22Rv1 (cell line): ENCODE results near the gene NOS1AP.

ENCODE experiments used
- H3K27ac ChIP-seq: fragments of 450-650 bp; 2 replicates; pipeline ENCODE4 v1.5.1; 2017
- CTCF ChIP-seq: fragments of 450-650 bp; IDR thresholded peaks from 2 replicates; pipeline ENCODE4 v1.5.1; 2017; ENCODE audit warnings: mild to moderate bottlenecking
- ZFX ChIP-seq: fragments of 450-650 bp; IDR thresholded peaks from 2 replicates; pipeline ENCODE4 v1.6.1; 2017; ENCODE audit warnings: antibody characterized with exemption, borderline replicate concordance

The NOS1AP gene

GRCh38 chr1:162218546-162218945 lies 149.1 kb downstream of the NOS1AP start:
- H3K27ac ChIP-seq, result no peak overlapping the region
- TF ChIP-seq ZFX (no peak), CTCF (no peak)

- H3K27ac ChIP-seq, result no peak overlapping the region
These were observed 149.5 kb downstream of the NOS1AP start for GRCh38 chr1:162218975-162219374.

GRCh38 chr1:162219461-162219860 lies 150.0 kb downstream of the NOS1AP start:
- TF ChIP-seq ZFX, result no peak
- TF ChIP-seq CTCF, result no peak
- H3K27ac ChIP-seq, result no peak overlapping the region

More at GRCh38 chr1:162218975-162219374, 149.5 kb downstream of the NOS1AP start:
- no peak for TF ChIP-seq ZFX
- TF ChIP-seq CTCF, result no peak

GRCh38 chr1:162220009-162220539 lies 150.6 kb downstream of the NOS1AP start:
- H3K27ac ChIP-seq, result no peak overlapping the region
- TF ChIP-seq CTCF (no peak), ZFX (no peak)

- no peak for TF ChIP-seq ZFX
- TF ChIP-seq CTCF, result no peak
- H3K27ac ChIP-seq, result no peak overlapping the region
These were observed 152.5 kb downstream of the NOS1AP start for GRCh38 chr1:162222014-162222413.

- H3K27ac ChIP-seq, result no peak overlapping the region
- no peak for TF ChIP-seq CTCF
- TF ChIP-seq ZFX, result no peak
These were observed 153.2 kb downstream of the NOS1AP start for GRCh38 chr1:162222730-162223129.

GRCh38 chr1:162223488-162223887 lies 154.0 kb downstream of the NOS1AP start:
- H3K27ac ChIP-seq, result no peak overlapping the region
- no peak for TF ChIP-seq ZFX
- no peak for TF ChIP-seq CTCF
